ENCODE measurements around the gene ERG. TPM values are rescaled to one million over a fixed set of nuclear protein-coding genes. Genes with fewer than 3 reads are reported as not detected.
A peak's percentile ranks its signal among the peaks of the same experiment; 100 is the strongest.

ERG gene
- total and polyA plus RNA-seq, 2 of the 13 experiments (the other 11 are each of a cell fraction or from before 2014, with no cell fraction given), result not detected

GRCh38 chr21:38428211-38428610 lies 70.1 kb downstream of the ERG start:
- BruUV-seq (replicated peaks), result no TSS peak
- POLR2A ChIA-PET, result no interaction called here
- FAIRE-seq (no peak), ATAC-seq (no peak), DNase-seq (ENCODE audit: low spot score) (no peak)
- CTCF ChIA-PET (ENCODE audit: low intra/inter-chr PET ratio, low total read pairs), result no interaction called here
- Histone ChIP-seq H3K36me3 (replicated peaks in 1 of 2; ENCODE audit: control insufficient read depth in 1 of 2, insufficient read depth in 2 of 2, low read length in 2 of 2) (no peaks in the 10 kb centered on the region), H3K4me3 (replicated peaks in 1 of 3; ENCODE audit: insufficient read depth in 1 of 3, low read depth in 2 of 3, low read length in 3 of 3) (no peak overlapping the region), H3K27ac (ENCODE audit: extremely low read length, insufficient read depth, low read length) (no peak overlapping the region), H3K9ac (ENCODE audit: insufficient read depth, low read depth, low read length) (no peak overlapping the region), H2AFZ (ENCODE audit: low read length) (no peak overlapping the region), H3K4me1 (ENCODE audit: insufficient read depth, low read length) (no peaks in the 10 kb centered on the region), H3K4me2 (ENCODE audit: low read depth, low read length) (no peak overlapping the region), H3K9me3 (ENCODE audit: low read length) (no peaks in the 10 kb centered on the region), H3K79me2 (ENCODE audit: insufficient read depth, low read length) (no peaks in the 10 kb centered on the region), H3K27me3 (ENCODE audit: control insufficient read depth in 1 of 2, insufficient read depth in 2 of 2, low read length in 2 of 2) (peaks cover under 1 to 9% of the 10 kb centered on the region in 2 experiments; a peak in 2 of 5 replicates), H4K20me1 (ENCODE audit: insufficient read depth, low read length) (no peaks in the 10 kb centered on the region)
- TF ChIP-seq NR2F2 (IDR thresholded peaks at IDR 0.05; ENCODE audit: borderline replicate concordance, low read depth), result no peak
- intact Hi-C loops (cut with micrococcal nuclease; ENCODE audit: unreplicated experiment), result no loop called here
- 15% methylated on average over 7 of the region's 7 CpGs for WGBS (ENCODE audit: low lambda C conversion rate)
- in situ Hi-C loops (cut with HindIII; ENCODE audit: extremely low pct_ligation_motif_present, low pct_unique_long_range_greater_than_20kb), result no loop called here

GRCh38 chr21:38424305-38425019 lies 73.8 kb downstream of the ERG start:
- Histone ChIP-seq H2AFZ (ENCODE audit: low read length) (no peak overlapping the region), H3K9me3 (ENCODE audit: low read length) (no peaks in the 10 kb centered on the region), H3K4me1 (ENCODE audit: insufficient read depth, low read length) (no peaks in the 10 kb centered on the region), H4K20me1 (ENCODE audit: insufficient read depth, low read length) (no peaks in the 10 kb centered on the region), H3K27me3 (ENCODE audit: control insufficient read depth in 1 of 2, insufficient read depth in 2 of 2, low read length in 2 of 2) (peaks cover 2 to 9% of the 10 kb centered on the region in 2 experiments; a peak in 2 of 5 replicates), H3K79me2 (ENCODE audit: insufficient read depth, low read length) (no peaks in the 10 kb centered on the region), H3K4me2 (ENCODE audit: low read depth, low read length) (no peak overlapping the region), H3K9ac (ENCODE audit: insufficient read depth, low read depth, low read length) (no peak overlapping the region), H3K27ac (ENCODE audit: extremely low read length, insufficient read depth, low read length) (no peak overlapping the region), H3K4me3 (replicated peaks in 1 of 3; ENCODE audit: insufficient read depth in 1 of 3, low read depth in 2 of 3, low read length in 3 of 3) (no peak overlapping the region), H3K36me3 (replicated peaks in 1 of 2; ENCODE audit: control insufficient read depth in 1 of 2, insufficient read depth in 2 of 2, low read length in 2 of 2) (no peaks in the 10 kb centered on the region)
- CTCF ChIA-PET (ENCODE audit: low intra/inter-chr PET ratio, low total read pairs), result no interaction called here
- POLR2A ChIA-PET, result no interaction called here
- no peak for DNase-seq (ENCODE audit: low spot score)
- 13% methylated on average over 11 of the region's 11 CpGs for WGBS (ENCODE audit: low lambda C conversion rate)
- no TSS peak for BruUV-seq (replicated peaks)
- no peak for FAIRE-seq
- peak; percentile 53 for ATAC-seq
- in situ Hi-C loops (cut with HindIII; ENCODE audit: extremely low pct_ligation_motif_present, low pct_unique_long_range_greater_than_20kb) (no loop called here), intact Hi-C loops (cut with micrococcal nuclease; ENCODE audit: unreplicated experiment) (no loop called here)
- TF ChIP-seq ZNF160 (CRISPR knock-in tag; IDR thresholded peaks at IDR 0.05), result no peak
- TF ChIP-seq REST (IDR thresholded peaks at IDR 0.05; ENCODE audit: borderline replicate concordance in 1 of 2, low read depth in 1 of 2, low read length in 2 of 2), result no peak

Measured in HepG2 (cell line).